Caco-2 (cell line): Measurements from ENCODE around the gene TNPO2. TPM values are rescaled to one million over a fixed set of nuclear protein-coding genes. Genes with fewer than 3 reads are reported as not detected.

Experiments
- BruUV-seq: library from RNA; stranded (reverse); fragments of 400-500 nt; replicated peaks from 2 replicates; lab custom pipeline; 2021; lab: Mats Ljungman, UMichigan
- CTCF ChIA-PET: fragments of 300-600 bp; sonication (Branson Sonifier 250); formaldehyde crosslinking; loops from one replicate; lab custom pipeline; 2022; ENCODE audit warnings: antibody characterized with exemption; lab: Charles Lee
- POLR2A ChIA-PET: fragments of 300-600 bp; sonication (Branson Sonifier 250); formaldehyde crosslinking; loops from one replicate; lab custom pipeline; 2022; ENCODE audit warnings: antibody characterized with exemption; lab: Charles Lee
- DNase-seq, 2 experiments: peaks; one replicate each; pipeline versions ENCODE4 v3.0.0 to v3.0.0-alpha.2; 2020 to 2022
- H3K27me3 ChIP-seq: replicated peaks from 2 replicates; pipeline ENCODE4 v1.6.0; 2011; ENCODE audit warnings: low read length; ENCODE audit not compliant: control insufficient read depth, insufficient read depth
- H3K36me3 ChIP-seq: 2 replicates; pipeline ENCODE4 v1.5.1; 2011; ENCODE audit warnings: low read length; ENCODE audit not compliant: control insufficient read depth, insufficient read depth
- H3K4me1 ChIP-seq: fragments of 250-450 bp; sonication (Bioruptor Pico); 2 replicates; pipeline ENCODE4 v1.5.1; 2020; ENCODE audit warnings: mild to moderate bottlenecking
- H3K4me3 ChIP-seq: 2 replicates; pipeline ENCODE4 v1.5.1; 2011; ENCODE audit warnings: low read depth, mild to moderate bottlenecking, control low read depth, low read length
- H3K9me3 ChIP-seq: fragments of 250-450 bp; sonication (Bioruptor Pico); 2 replicates; pipeline ENCODE4 v1.5.1; 2020; ENCODE audit warnings: mild to moderate bottlenecking, moderate library complexity
- H3K27ac Mint-ChIP-seq: one replicate; pipeline ENCODE4 v1.8.0; 2022; ENCODE audit warnings: mixed read lengths; ENCODE audit not compliant: unreplicated experiment
- H3K27me3 Mint-ChIP-seq: one replicate; pipeline ENCODE4 v1.8.0; 2022; ENCODE audit warnings: mixed read lengths; ENCODE audit not compliant: insufficient read depth, unreplicated experiment
- H3K36me3 Mint-ChIP-seq: one replicate; pipeline ENCODE4 v1.8.0; 2022; ENCODE audit warnings: mild to moderate bottlenecking, mixed read lengths; ENCODE audit not compliant: insufficient read depth, unreplicated experiment
- H3K4me1 Mint-ChIP-seq: one replicate; pipeline ENCODE4 v1.8.0; 2022; ENCODE audit warnings: low read depth, mixed read lengths; ENCODE audit not compliant: unreplicated experiment
- H3K4me3 Mint-ChIP-seq: one replicate; pipeline ENCODE4 v1.8.0; 2022; ENCODE audit warnings: mild to moderate bottlenecking, moderate library complexity, mixed read lengths; ENCODE audit not compliant: unreplicated experiment
- H3K9me3 Mint-ChIP-seq: one replicate; pipeline ENCODE4 v1.8.0; 2022; ENCODE audit warnings: mixed read lengths; ENCODE audit not compliant: unreplicated experiment
- intact Hi-C: fragments of 100-400 bp; cut with micrococcal nuclease; formaldehyde crosslinking; loops from one replicate; pipeline ENCODE4 v1.10.0; 2022; ENCODE audit not compliant: unreplicated experiment
- total RNA-seq: library from RNA; stranded (reverse); gene quantifications from 2 replicates; pipeline ENCODE4 v1.2.3, GENCODE V29; 2022
- TF ChIP-seq, protein P1 (sequence below), 2 experiments: fragments of 200-600 bp in 1 of 2; IDR thresholded peaks; 1 replicate in 1 of 2; 2 replicates in 1 of 2; pipeline versions ENCODE4 v1.5.1 to v1.8.0; 2011 to 2022; ENCODE audit warnings: antibody characterized with exemption in 1 of 2, control low read depth in 1 of 2, inconsistent platforms in 1 of 2, low read depth in 1 of 2, low read length in 1 of 2, mild to moderate bottlenecking in 1 of 2, moderate library complexity in 1 of 2; ENCODE audit not compliant: insufficient read depth in 1 of 2, severe bottlenecking in 1 of 2, unreplicated experiment in 1 of 2

Gene TNPO2
- total RNA-seq, 1 experiment from 2014 or later = 87.8 TPM

DNA sequence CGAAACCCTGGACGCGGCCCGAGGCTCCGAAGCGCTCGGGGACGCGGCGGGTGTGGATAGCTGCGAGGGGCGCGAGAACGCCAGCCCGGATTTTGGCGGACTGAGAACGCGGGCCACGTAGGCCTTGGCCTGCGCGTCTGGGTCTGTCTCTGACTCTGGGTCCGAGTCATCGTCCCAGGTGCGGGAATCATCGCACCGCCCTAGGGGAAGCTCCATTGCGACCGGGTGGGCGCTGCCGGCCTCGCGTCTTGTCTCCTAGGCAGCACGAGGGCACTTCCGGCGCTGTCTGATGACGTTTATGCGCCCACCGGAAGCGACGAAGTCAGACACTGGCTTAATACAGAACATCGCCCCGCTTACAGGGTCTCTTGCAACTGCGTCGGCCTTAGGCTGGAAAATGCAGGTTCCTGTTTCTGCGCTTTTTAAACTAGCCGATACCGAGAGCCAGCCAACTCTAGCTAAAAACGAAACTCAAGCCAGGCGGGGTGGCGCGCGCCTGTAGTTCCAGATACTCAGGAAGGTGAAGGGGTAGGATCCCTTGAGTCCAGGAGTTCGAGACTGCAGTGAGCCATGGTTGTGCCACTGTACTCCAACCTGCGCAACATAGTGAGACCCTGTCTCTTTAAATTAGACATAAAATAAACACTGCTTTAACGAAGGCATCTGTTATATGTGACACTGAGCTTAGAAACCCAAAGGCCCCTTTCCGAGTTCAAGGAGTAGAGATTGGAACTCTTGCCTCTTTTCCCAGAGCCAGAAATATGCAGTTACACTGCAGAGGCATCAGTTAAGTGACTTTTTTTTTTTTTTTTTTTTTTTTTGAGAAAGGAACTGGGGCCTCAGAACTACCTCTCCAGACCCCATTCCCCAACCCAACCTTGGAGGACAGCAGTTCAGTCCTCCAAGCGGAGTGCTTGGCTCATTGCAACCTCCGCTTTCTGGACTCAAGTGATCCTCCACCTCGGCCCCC lies 27.1 kb downstream of the TNPO2 start, which contains the start of gene FBXW9:
FBXW9 (minus strand) TSS at position 266 of the 970 bp plus-strand sequence; CDS start at position 216, 50 bp downstream.
- peaks cover 1% of the 10 kb centered on the region for H3K36me3 ChIP-seq
- peak within 1 kb of the TSS; percentile 87 for H3K27ac Mint-ChIP-seq
- TF ChIP-seq, protein P1, sequence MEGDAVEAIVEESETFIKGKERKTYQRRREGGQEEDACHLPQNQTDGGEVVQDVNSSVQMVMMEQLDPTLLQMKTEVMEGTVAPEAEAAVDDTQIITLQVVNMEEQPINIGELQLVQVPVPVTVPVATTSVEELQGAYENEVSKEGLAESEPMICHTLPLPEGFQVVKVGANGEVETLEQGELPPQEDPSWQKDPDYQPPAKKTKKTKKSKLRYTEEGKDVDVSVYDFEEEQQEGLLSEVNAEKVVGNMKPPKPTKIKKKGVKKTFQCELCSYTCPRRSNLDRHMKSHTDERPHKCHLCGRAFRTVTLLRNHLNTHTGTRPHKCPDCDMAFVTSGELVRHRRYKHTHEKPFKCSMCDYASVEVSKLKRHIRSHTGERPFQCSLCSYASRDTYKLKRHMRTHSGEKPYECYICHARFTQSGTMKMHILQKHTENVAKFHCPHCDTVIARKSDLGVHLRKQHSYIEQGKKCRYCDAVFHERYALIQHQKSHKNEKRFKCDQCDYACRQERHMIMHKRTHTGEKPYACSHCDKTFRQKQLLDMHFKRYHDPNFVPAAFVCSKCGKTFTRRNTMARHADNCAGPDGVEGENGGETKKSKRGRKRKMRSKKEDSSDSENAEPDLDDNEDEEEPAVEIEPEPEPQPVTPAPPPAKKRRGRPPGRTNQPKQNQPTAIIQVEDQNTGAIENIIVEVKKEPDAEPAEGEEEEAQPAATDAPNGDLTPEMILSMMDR (IDR thresholded peaks at IDR 0.05; ENCODE audit: insufficient read depth in 1 of 2, low read depth in 1 of 2, low read length in 1 of 2, severe bottlenecking in 1 of 2, unreplicated experiment in 1 of 2) = no peak
- H3K4me3 ChIP-seq = peak within 1 kb of the TSS; percentile 100
- intact Hi-C loops = no loop called here
- H3K4me3 Mint-ChIP-seq = peak within 1 kb of the TSS; percentile 81
- peaks cover 20% of the 10 kb centered on the region for H3K36me3 Mint-ChIP-seq
- no peaks in the 10 kb centered on the region for H3K9me3 Mint-ChIP-seq
- no peaks in the 10 kb centered on the region for H3K27me3 Mint-ChIP-seq
- no peaks in the 10 kb centered on the region for H3K4me1 ChIP-seq
- H3K4me1 Mint-ChIP-seq = no peaks in the 10 kb centered on the region
- ChIA-PET CTCF (no interaction called here), POLR2A (interaction anchor here (0.6 kb wide), 2 partner anchors 24 to 161 kb away, joined by 4 to 11 read pairs; no protein-coding TSS in a partner anchor)
- DNase-seq = peak; percentile 94 to 95
- H3K9me3 ChIP-seq = no peaks in the 10 kb centered on the region
- BruUV-seq = TSS peak; percentile 98
- H3K27me3 ChIP-seq = no peaks in the 10 kb centered on the region

DNA sequence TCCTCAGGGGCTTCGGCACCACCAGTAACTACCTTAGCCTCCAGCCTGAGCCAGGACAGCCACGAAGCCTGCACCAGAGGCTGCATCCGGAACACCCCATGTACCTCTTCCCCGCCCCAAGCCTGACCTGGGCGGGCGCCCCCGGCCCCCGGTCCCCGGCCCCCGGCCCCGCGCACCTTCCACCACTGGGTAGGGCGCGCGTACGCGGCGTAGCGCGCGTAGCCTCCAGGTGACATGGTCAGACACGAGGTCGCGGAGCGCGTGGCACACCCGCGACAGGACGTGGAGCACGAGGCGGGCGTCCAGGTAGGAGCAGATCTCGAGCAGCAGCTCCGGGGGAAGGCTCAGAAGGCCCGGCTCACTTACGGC lies 27.8 kb downstream of the TNPO2 start:
- Histone ChIP-seq H3K4me3 (peak overlapping the region; percentile 100), H3K27me3 (no peaks in the 10 kb centered on the region), H3K9me3 (no peaks in the 10 kb centered on the region), H3K36me3 (peaks cover 1% of the 10 kb centered on the region; the same call in 1 of the 2 replicates), H3K4me1 (no peaks in the 10 kb centered on the region)
- ChIA-PET POLR2A (interaction anchor here (0.6 kb wide), 1 partner anchor 162 kb away, joined by 4 read pairs; no protein-coding TSS in a partner anchor), CTCF (no interaction called here)
- Mint-ChIP-seq H3K9me3 (no peaks in the 10 kb centered on the region), H3K4me3 (peak overlapping the region; percentile 81), H3K27me3 (no peaks in the 10 kb centered on the region), H3K36me3 (peaks cover 13% of the 10 kb centered on the region), H3K27ac (peak overlapping the region; percentile 87), H3K4me1 (no peaks in the 10 kb centered on the region)
- BruUV-seq = no TSS peak
- no peak for DNase-seq
- intact Hi-C loops = no loop called here
- TF ChIP-seq, protein P1 (IDR thresholded peaks at IDR 0.05; ENCODE audit: insufficient read depth in 1 of 2, low read depth in 1 of 2, low read length in 1 of 2, severe bottlenecking in 1 of 2, unreplicated experiment in 1 of 2) = no peak

DNA sequence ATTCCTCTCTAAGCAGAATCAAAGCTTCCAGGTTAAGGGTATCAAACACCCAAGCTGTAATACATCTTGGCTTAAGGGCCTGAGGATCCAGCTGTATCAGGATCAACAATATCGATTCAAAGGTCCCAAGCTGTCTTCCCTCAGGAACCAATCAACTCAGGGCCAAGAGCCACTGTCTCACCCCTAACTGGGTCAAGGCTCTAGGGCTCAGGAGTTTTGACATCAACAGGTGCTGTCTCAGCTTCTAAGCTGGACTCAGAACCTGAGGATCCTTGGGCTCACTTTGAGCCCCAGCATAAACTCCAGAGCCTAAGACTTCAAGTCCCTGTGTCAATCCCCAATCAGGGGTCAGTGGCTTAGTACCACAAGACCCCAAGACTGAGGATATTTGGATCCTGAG lies 28.2 kb downstream of the TNPO2 start:
- Histone ChIP-seq H3K4me1 (no peaks in the 10 kb centered on the region), H3K27me3 (no peaks in the 10 kb centered on the region), H3K4me3 (peak overlapping the region; percentile 100), H3K9me3 (no peaks in the 10 kb centered on the region), H3K36me3 (peaks cover 1% of the 10 kb centered on the region; the same call in 1 of the 2 replicates)
- Mint-ChIP-seq H3K4me3 (peak overlapping the region; percentile 81), H3K27me3 (no peaks in the 10 kb centered on the region), H3K4me1 (no peaks in the 10 kb centered on the region), H3K27ac (no peak overlapping the region), H3K36me3 (peaks cover 9% of the 10 kb centered on the region), H3K9me3 (no peaks in the 10 kb centered on the region)
- intact Hi-C loops = no loop called here
- TF ChIP-seq, protein P1 (IDR thresholded peaks at IDR 0.05; ENCODE audit: insufficient read depth in 1 of 2, low read depth in 1 of 2, low read length in 1 of 2, severe bottlenecking in 1 of 2, unreplicated experiment in 1 of 2) = no peak
- ChIA-PET CTCF (no interaction called here), POLR2A (no interaction called here)
- DNase-seq = no peak
- TSS peak; percentile 13 for BruUV-seq
